ENCODE data around the gene TMEM213. TPM values are rescaled to one million over a fixed set of nuclear protein-coding genes. Genes with fewer than 3 reads are reported as not detected.

Gene TMEM213
- total and polyA plus RNA-seq, 10 of the 15 experiments (the other 5 are each of a cell fraction or from before 2014, with no cell fraction given): not detected

DNA sequence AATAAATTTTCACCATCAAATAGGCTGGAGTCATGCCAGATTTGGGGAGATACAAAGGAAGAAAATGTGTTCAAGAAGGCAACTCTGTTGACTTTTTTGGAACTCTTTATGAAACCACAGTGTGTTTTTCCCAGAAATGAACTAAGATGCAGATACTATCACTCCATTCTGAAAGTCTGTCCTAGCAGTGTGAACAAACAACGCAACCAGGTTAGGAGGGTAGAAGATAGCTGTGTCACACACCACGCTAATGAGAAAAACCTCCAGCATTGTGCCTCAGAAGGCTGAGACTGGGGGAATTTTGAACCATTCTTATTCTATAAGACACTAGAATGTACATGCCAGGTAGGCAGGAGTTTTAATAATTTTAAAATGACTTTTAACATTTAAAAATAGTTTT is 16.2 kb downstream of the TMEM213 start:
- DNase-seq (ENCODE audit: low read depth, low spot score) (no peak), ATAC-seq (no peak), FAIRE-seq (no peak)
- H2AFZ ChIP-seq (ENCODE audit: control insufficient read depth, low read depth, low read length): no peak overlapping the region
- intact Hi-C loops (cut with micrococcal nuclease; ENCODE audit: unreplicated experiment): no loop called here
- no TSS peak for BruUV-seq (replicated peaks)
- H3K4me3 ChIP-seq: no peak overlapping the region
- no peak overlapping the region for H3K4me2 ChIP-seq (ENCODE audit: control insufficient read depth, insufficient read depth)
- WGBS (ENCODE audit: insufficient coverage, insufficient replicate concordance, low lambda C conversion rate, missing lambda C conversion rate): 3% methylated on average over 2 of the region's 2 CpGs
- H3K27me3 ChIP-seq (replicated peaks in 1 of 2; ENCODE audit: control insufficient read depth in 2 of 2, insufficient read depth in 2 of 2, low read length in 1 of 2): no peaks in the 10 kb centered on the region
- H3K4me1 ChIP-seq (ENCODE audit: control insufficient read depth, insufficient read depth, low read length): no peaks in the 10 kb centered on the region
- H3K27ac ChIP-seq (ENCODE audit: control insufficient read depth, insufficient read depth): no peak overlapping the region
- no peaks in the 10 kb centered on the region for H3K9me3 ChIP-seq (replicated peaks; ENCODE audit: control insufficient read depth, insufficient read depth, low read length)
- in situ Hi-C loops (cut with MboI): no loop called here
- ChIA-PET RAD21 (ENCODE audit: unreplicated experiment) (no interaction called here), POLR2A (no interaction called here), CTCF (no interaction called here), SMC1A (ENCODE audit: uncharacterized antibody, unreplicated experiment) (interaction anchor here (1.4 kb wide), 1 partner anchor 20 kb away, joined by 3 read pairs; no protein-coding TSS in a partner anchor)
- no peaks in the 10 kb centered on the region for H3K79me2 ChIP-seq (ENCODE audit: control insufficient read depth, insufficient read depth, low read length)
- no peak overlapping the region for H3K9ac ChIP-seq (ENCODE audit: control insufficient read depth, insufficient read depth, low read length)
- H4K20me1 ChIP-seq (ENCODE audit: control insufficient read depth, insufficient read depth): no peaks in the 10 kb centered on the region
- no peak for TF ChIP-seq RFX5 (IDR thresholded peaks at IDR 0.05; ENCODE audit: low read depth, low read length)
- TF ChIP-seq MTA3 (IDR thresholded peaks at IDR 0.05; ENCODE audit: borderline replicate concordance, low read length): no peak
- TF ChIP-seq ZBTB40 (IDR thresholded peaks at IDR 0.05; ENCODE audit: borderline replicate concordance): no peak
- no peak for TF ChIP-seq POLR2A (IDR thresholded peaks at IDR 0.05; ENCODE audit: low read depth, low read length)
- TF ChIP-seq YBX1 (IDR thresholded peaks at IDR 0.05): no peak
- TF ChIP-seq PAX5 (IDR thresholded peaks at IDR 0.05; ENCODE audit: borderline replicate concordance, low read depth, low read length): no peak
- no peak for TF ChIP-seq PAX8 (IDR thresholded peaks at IDR 0.05)
- TF ChIP-seq SMAD5 (IDR thresholded peaks at IDR 0.05; ENCODE audit: low read depth): no peak
- TF ChIP-seq PKNOX1 (IDR thresholded peaks at IDR 0.05): no peak
- TF ChIP-seq, protein P1, sequence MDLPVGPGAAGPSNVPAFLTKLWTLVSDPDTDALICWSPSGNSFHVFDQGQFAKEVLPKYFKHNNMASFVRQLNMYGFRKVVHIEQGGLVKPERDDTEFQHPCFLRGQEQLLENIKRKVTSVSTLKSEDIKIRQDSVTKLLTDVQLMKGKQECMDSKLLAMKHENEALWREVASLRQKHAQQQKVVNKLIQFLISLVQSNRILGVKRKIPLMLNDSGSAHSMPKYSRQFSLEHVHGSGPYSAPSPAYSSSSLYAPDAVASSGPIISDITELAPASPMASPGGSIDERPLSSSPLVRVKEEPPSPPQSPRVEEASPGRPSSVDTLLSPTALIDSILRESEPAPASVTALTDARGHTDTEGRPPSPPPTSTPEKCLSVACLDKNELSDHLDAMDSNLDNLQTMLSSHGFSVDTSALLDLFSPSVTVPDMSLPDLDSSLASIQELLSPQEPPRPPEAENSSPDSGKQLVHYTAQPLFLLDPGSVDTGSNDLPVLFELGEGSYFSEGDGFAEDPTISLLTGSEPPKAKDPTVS (IDR thresholded peaks at IDR 0.05; ENCODE audit: low read depth, low read length): no peak
- TF ChIP-seq RUNX3 (IDR thresholded peaks at IDR 0.05; ENCODE audit: low read length): no peak
- TF ChIP-seq NBN (IDR thresholded peaks at IDR 0.05): no peak
- no peak for TF ChIP-seq EP300 (IDR thresholded peaks at IDR 0.05; ENCODE audit: borderline replicate concordance in 1 of 2, control insufficient read depth in 1 of 2, low read depth in 2 of 2, low read length in 2 of 2)
- TF ChIP-seq, protein P2, sequence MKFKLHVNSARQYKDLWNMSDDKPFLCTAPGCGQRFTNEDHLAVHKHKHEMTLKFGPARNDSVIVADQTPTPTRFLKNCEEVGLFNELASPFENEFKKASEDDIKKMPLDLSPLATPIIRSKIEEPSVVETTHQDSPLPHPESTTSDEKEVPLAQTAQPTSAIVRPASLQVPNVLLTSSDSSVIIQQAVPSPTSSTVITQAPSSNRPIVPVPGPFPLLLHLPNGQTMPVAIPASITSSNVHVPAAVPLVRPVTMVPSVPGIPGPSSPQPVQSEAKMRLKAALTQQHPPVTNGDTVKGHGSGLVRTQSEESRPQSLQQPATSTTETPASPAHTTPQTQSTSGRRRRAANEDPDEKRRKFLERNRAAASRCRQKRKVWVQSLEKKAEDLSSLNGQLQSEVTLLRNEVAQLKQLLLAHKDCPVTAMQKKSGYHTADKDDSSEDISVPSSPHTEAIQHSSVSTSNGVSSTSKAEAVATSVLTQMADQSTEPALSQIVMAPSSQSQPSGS (IDR thresholded peaks at IDR 0.05; ENCODE audit: low read length): no peak
- TF ChIP-seq SP1 (IDR thresholded peaks at IDR 0.05; ENCODE audit: low read depth, low read length): no peak
- TF ChIP-seq KAT2A (conservative IDR thresholded peaks at IDR 0.05; ENCODE audit: control insufficient read depth, low read depth, low read length): no peak
- no peak for TF ChIP-seq ASH2L (IDR thresholded peaks at IDR 0.05; ENCODE audit: borderline replicate concordance, low read depth)
- H3K36me3 ChIP-seq (ENCODE audit: control insufficient read depth in 2 of 2, insufficient read depth in 2 of 2, low read length in 1 of 2): no peaks in the 10 kb centered on the region
